Right atrium auricular region (tissue), 2 donors: Measurements from ENCODE around the gene PCSK2. TPM values are rescaled to one million over a fixed set of nuclear protein-coding genes. Genes with fewer than 3 reads are reported as not detected.

Source experiments
- DNase-seq: peaks from one replicate; pipeline ENCODE4 v3.0.0-alpha.2; 2019; ENCODE audit warnings: low spot score
- H3K27ac ChIP-seq, 2 donors: fragments of 200-600 bp; sonication (generic); 1 replicate in 1 of 2; 2 replicates in 1 of 2; pipeline ENCODE4 v1.5.1; 2016 to 2019
- H3K27me3 ChIP-seq, 2 donors: fragments of 200-600 bp; sonication (generic); one replicate each; pipeline versions ENCODE4 v1.5.1 to v1.6.0; 2017 to 2019
- H3K36me3 ChIP-seq: fragments of 200-600 bp; sonication (generic); one replicate; pipeline ENCODE4 v1.5.1; 2016
- H3K4me1 ChIP-seq, 2 donors: fragments of 200-600 bp; sonication (generic); one replicate each; pipeline versions ENCODE4 v1.5.1 to v1.6.0; 2017 to 2019
- H3K4me3 ChIP-seq, 2 donors: fragments of 200-600 bp; sonication (generic); 1 replicate in 1 of 2; 2 replicates in 1 of 2; pipeline ENCODE4 v1.5.1; 2017 to 2019; ENCODE audit warnings: mild to moderate bottlenecking in 1 of 2, moderate library complexity in 1 of 2
- H3K9me3 ChIP-seq, 2 donors: fragments of 200-600 bp; sonication (generic); one replicate each; pipeline ENCODE4 v1.5.1; 2019
- CTCF ChIP-seq, 2 donors: fragments of 200-600 bp; sonication (generic); IDR thresholded peaks; one replicate each; pipeline ENCODE4 v1.5.1; 2019; ENCODE audit warnings: antibody characterized with exemption in 2 of 2
- total RNA-seq, 2 donors: library from RNA; depleted of rRNA; stranded (reverse); fragments of >200 nt; gene quantifications; one replicate each; pipeline ENCODE4 v1.1.0, GENCODE V29; 2016

Gene PCSK2
- total RNA-seq, 2 donors from 2014 or later, result 1.6 to 2.6 TPM

GRCh38 chr20:17377231-17377630, 150.4 kb downstream of the PCSK2 start:
- DNase-seq, result no peak
- TF ChIP-seq CTCF (IDR thresholded peaks at IDR 0.05), result no peak
- Histone ChIP-seq H3K4me1 (no peaks in the 10 kb centered on the region), H3K27ac (no peak overlapping the region), H3K27me3 (no peaks in the 10 kb centered on the region), H3K9me3 (no peaks in the 10 kb centered on the region), H3K4me3 (no peak overlapping the region), H3K36me3 (no peaks in the 10 kb centered on the region)

GRCh38 chr20:17379651-17380050, 152.8 kb downstream of the PCSK2 start:
- no peak overlapping the region for H3K27ac ChIP-seq
- H3K36me3 ChIP-seq, result no peaks in the 10 kb centered on the region
- H3K27me3 ChIP-seq, result no peaks in the 10 kb centered on the region
- H3K4me3 ChIP-seq, result no peak overlapping the region
- no peak for TF ChIP-seq CTCF (IDR thresholded peaks at IDR 0.05)
- H3K9me3 ChIP-seq, result no peaks in the 10 kb centered on the region
- no peak for DNase-seq
- H3K4me1 ChIP-seq, result no peaks in the 10 kb centered on the region

- DNase-seq, result no peak
- Histone ChIP-seq H3K9me3 (no peaks in the 10 kb centered on the region), H3K36me3 (no peaks in the 10 kb centered on the region), H3K4me1 (no peaks in the 10 kb centered on the region), H3K27ac (no peak overlapping the region), H3K4me3 (no peak overlapping the region), H3K27me3 (no peaks in the 10 kb centered on the region)
- no peak for TF ChIP-seq CTCF (IDR thresholded peaks at IDR 0.05)
Measured at GRCh38 chr20:17380801-17381200, 154.0 kb downstream of the PCSK2 start.

GRCh38 chr20:17381724-17382123, 154.9 kb downstream of the PCSK2 start:
- H3K36me3 ChIP-seq, result no peaks in the 10 kb centered on the region
- no peak overlapping the region for H3K4me3 ChIP-seq
- no peaks in the 10 kb centered on the region for H3K9me3 ChIP-seq
- no peak overlapping the region for H3K27ac ChIP-seq
- no peaks in the 10 kb centered on the region for H3K27me3 ChIP-seq
- TF ChIP-seq CTCF (IDR thresholded peaks at IDR 0.05), result no peak
- no peak for DNase-seq
- H3K4me1 ChIP-seq, result no peaks in the 10 kb centered on the region

GRCh38 chr20:17385798-17386197, 159.0 kb downstream of the PCSK2 start:
- H3K27me3 ChIP-seq, result no peaks in the 10 kb centered on the region
- H3K36me3 ChIP-seq, result no peaks in the 10 kb centered on the region
- no peak overlapping the region for H3K27ac ChIP-seq
- H3K9me3 ChIP-seq, result no peaks in the 10 kb centered on the region
- no peak for TF ChIP-seq CTCF (IDR thresholded peaks at IDR 0.05)
- no peak for DNase-seq
- H3K4me1 ChIP-seq, result no peaks in the 10 kb centered on the region
- H3K4me3 ChIP-seq, result no peak overlapping the region

GRCh38 chr20:17390655-17391054, 163.8 kb downstream of the PCSK2 start:
- no peak for TF ChIP-seq CTCF (IDR thresholded peaks at IDR 0.05)
- no peaks in the 10 kb centered on the region for H3K9me3 ChIP-seq
- no peak for DNase-seq
- H3K27me3 ChIP-seq, result no peaks in the 10 kb centered on the region
- H3K4me1 ChIP-seq, result no peaks in the 10 kb centered on the region
- no peak overlapping the region for H3K27ac ChIP-seq
- H3K4me3 ChIP-seq, result no peak overlapping the region
- H3K36me3 ChIP-seq, result no peaks in the 10 kb centered on the region
